Right forelimb (tissue), 1 donor: ENCODE measurements around the gene RAB12.
A peak's percentile ranks its signal among the peaks of the same experiment; 100 is the strongest.
"Not testable (repeated sequence)": the region's sequence is repeated elsewhere in the genome, so short reads cannot be mapped to it uniquely, and the experiment has no call there.

ENCODE experiments used
- DNase-seq: peaks from one replicate; pipeline ENCODE4 v3.0.0-alpha.2; 2018

RAB12 gene, protein sequence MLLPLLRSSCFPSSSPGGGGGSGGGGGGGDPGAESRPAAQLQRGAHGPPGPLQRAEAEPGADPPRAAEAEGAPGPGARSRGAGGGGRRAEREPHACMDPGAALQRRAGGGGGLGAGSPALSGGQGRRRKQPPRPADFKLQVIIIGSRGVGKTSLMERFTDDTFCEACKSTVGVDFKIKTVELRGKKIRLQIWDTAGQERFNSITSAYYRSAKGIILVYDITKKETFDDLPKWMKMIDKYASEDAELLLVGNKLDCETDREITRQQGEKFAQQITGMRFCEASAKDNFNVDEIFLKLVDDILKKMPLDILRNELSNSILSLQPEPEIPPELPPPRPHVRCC

GRCh38 chr18:8608795-8609658, at the start of gene RAB12:
Gene RAB12 (plus strand): TSS chr18:8609437. CDS start chr18:8609440, 3 bp downstream.
- peak; percentile 90 for DNase-seq

DNA sequence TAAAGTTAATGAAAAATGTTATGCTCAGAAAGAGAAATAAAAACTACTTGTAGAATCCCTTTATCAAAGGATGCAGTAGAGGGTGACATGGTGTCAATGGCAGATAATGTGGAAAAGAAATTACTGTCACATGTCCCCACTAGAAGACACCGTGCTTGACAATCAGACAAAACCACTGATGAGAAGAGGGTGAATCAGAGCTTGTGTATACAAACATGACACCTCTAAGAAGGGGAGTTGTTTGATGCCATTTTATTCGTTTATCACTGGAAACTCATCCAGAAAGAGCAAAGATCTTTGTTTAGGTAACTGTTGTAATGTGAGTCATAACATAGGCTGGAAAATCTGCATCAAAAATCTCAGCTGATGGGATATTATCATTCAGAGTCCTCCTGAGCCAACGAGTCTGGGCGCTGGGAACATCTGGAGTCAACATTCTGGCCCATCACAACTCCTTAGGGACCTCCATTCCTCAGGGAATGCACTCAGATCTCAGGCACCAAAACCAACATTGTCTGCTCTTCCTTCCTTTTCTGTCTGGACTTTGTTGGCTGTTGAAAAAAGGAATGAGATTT, 49.5 kb upstream of the RAB12 start:
- no peak for DNase-seq

GRCh38 chr18:8561123-8561910, 47.9 kb upstream of the RAB12 start:
- DNase-seq = no peak

DNA sequence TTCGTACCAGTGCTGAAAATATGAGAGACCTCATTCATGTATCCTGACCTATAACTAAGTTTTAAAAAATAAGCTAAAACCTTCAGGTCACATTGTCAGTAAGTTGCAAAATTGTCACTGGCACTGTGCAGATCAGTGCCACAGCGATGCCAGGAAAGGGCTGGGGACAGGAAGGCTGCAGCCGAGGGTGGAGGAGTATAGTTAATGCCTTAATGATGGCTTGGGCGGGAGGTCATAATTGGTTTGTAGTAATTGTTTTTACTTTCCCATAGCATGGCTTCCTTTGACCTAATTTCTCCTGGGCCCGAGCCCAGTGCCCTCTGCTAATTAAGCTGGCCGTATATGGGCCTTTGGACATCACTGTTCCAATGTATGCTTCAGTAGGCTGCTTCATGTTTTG, 47.2 kb upstream of the RAB12 start:
- no peak for DNase-seq

DNA sequence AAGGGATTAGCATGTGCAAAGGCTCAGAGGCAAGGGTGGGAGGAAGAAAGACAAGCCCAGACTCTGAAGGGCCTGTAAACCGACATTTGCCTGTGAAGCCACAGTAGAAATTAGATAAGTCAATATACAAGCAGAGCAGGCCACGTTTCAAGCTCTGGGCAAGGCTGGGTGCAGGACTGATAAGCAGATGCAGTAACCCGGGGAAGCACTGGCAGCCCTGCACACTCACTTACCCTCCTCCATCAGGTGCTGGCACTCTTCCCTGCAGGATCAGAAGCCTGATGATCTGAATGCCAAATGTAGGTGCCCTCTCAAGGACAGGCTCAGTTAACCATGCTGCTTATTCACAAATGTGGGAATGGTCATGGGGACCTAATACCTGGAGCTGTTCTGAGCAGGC, 46.3 kb upstream of the RAB12 start:
- no peak for DNase-seq

GRCh38 chr18:8571399-8571798, 37.8 kb upstream of the RAB12 start:
- DNase-seq = no peak

DNA sequence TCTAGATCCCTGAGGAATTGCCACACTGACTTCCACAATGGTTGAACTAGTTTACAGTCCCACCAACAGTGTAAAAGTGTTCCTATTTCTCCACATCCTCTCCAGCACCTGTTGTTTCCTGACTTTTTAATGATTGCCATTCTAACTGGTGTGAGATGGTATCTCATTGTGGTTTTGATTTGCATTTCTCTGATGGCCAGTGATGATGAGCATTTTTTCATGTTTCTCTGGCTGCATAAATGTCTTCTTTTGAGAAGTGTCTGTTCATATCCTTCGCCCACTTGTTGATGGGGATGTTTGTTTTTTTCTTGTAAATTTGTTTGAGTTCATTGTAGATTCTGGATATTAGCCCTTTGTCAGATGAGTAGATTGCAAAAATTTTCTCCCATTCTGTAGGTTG, 35.5 kb upstream of the RAB12 start:
- not testable (repeated sequence) for DNase-seq

- DNase-seq = no peak
These were observed 24.4 kb upstream of the RAB12 start for GRCh38 chr18:8584798-8585197.

DNA sequence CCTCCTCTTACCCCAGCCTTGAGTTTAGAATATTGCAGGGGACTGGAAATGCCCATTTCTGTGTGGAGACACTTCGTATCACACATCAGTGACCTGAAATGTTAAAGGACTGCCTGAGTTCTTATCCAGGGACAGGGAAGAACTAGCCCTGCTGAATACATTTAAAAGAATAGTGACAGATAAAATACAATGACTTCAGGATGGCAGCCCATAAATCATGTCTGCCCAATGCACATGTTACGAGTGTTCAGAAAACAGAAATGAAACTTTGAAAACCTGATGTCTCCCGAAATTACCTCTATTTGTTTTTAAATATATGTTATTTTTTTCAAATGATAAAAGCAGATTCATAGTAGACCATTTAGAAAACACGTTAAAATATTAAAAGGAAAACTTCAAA, 22.3 kb upstream of the RAB12 start:
- no peak for DNase-seq

GRCh38 chr18:8595445-8595844, 13.8 kb upstream of the RAB12 start:
- no peak for DNase-seq

DNA sequence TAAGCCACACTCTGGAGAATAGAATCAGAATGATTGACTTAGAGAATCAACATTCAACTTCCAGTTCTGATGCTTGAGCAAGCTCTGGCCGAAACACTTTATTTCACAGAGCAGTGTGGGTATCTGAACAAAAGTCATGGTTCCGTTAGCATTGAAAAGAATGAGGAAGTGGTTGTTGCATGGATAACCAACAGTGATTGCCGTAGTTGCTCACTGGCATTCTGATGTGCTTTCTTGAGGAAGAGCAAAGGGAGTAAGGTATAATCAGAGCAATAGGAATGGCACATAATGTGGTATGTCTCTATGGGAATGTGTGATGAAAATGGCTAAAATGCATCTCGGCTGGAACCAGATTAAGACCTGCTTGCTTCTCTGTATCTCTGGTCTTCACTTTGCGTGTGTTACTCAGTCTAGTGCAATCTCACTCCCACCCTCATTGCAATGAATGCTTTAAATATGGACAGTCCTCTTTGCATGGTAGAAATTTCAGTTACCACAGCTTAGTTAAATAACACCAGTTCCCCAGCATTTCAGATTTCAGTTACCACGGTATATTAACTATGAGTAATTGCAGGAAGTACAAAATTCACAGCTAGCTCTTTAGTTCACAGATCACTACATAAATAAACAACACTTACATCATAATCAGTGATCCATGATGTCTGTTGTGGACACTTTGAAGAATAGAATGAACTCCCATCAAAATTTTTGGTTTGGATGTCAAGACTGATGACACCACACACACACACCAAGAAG, 7.8 kb upstream of the RAB12 start:
- no peak for DNase-seq

DNA sequence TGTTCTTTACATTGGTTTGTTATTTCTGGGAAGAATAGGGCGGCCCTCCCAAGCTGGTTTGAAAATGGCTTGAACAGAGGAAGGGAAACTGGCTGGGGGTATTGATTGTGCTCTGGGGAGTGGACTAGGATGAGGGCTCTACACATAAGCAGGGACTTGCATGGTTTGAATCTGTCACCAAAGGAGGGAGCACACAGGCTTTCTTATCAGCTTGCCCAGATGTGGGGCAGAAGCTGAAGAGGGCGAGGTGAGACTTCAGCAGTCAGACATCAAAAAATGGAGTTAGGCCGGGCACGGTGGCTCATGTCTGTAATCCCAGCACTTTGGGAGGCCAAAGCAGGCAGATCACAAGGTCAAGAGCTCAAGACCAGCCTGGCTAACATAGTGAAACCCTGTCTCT, 7.2 kb upstream of the RAB12 start:
- no peak for DNase-seq

GRCh38 chr18:8602557-8602956, 6.7 kb upstream of the RAB12 start:
- DNase-seq = no peak

DNA sequence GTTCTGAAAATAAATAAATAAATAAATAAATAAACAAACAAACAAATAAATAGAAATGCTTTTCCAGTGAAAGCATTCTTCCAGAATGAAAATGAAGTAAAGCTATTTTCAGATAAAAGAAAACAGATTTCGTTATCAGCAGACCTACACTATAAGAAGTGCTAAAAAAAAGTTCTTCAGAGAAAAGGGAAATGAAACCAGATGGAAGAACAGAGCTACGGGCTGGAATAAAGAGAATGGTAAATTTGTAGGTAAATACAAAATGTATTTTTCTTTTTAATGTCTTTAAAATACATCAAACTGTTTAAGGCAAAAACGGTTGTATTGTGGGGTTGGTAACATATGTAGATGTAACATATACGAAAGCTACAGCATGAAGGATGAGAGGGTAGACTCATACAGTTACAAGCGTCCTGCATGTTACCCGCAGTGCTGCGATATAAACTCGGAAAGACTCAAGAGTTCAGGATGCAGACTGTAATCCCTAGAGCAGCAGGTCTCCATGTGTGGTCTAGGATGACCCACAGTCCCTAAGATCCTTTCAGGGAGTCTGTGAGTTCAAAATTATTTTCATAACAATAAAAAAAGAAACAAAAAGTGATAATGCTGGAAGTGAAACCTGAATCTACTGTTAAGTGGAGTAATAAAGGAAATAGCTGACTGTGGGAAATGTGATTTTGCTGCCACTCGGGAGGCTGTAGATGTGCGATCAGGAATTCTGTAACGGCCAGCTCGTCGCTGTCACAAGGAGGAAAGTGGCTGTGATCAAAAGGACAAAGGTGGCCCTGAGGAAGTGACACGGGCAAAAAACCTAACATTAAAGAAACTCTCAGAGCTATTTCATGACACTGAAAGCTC, 5.3 kb upstream of the RAB12 start:
- no peak for DNase-seq

DNA sequence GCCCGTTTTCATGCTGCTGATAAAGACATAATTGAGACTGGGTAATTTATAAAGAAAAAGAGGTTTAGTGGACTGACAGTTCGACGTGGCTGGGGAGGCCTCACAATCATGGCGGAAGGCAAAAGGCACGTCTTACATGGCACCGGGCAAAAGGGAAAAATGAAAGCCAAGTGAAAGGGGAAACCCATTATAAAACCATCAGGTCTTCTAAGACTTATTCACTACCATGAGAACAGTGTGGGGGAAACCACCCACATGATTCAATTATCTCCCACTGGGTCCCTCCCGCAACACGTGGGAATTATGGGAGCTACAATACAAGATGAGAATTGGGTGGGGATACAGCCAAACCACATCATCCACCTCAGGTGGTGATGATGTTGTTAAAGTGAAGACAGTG, 3.3 kb upstream of the RAB12 start:
- DNase-seq = no peak

- DNase-seq = peak; percentile 53
These were observed 1.2 kb upstream of the RAB12 start for GRCh38 chr18:8607776-8608742.

GRCh38 chr18:8609659-8610458, 622 bp downstream of the RAB12 start:
- DNase-seq = no peak

DNA sequence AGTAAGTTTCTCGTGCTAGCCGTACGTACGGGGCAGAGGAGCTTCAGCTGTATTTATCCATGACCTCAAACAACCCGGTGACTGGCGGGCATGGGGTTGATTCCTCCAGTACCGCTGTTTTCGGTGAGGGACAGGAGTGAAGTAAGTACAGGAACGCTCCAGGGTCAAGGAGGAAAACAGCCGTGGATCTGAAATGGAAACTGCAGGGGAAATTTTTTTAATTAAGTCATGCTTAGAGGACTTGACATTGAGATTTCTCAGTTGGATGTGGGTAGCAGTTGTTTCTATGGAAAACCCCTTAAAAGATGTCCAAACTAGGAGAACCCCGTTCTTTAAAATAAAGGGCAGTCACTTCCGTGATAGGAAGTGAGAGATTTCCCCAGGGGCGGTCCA, 1.2 kb downstream of the RAB12 start:
- no peak for DNase-seq

- DNase-seq = no peak
These were observed 2.8 kb downstream of the RAB12 start for GRCh38 chr18:8611916-8612576.
